ENCODE measurements around the gene GP1BB.

Gene GP1BB

DNA sequence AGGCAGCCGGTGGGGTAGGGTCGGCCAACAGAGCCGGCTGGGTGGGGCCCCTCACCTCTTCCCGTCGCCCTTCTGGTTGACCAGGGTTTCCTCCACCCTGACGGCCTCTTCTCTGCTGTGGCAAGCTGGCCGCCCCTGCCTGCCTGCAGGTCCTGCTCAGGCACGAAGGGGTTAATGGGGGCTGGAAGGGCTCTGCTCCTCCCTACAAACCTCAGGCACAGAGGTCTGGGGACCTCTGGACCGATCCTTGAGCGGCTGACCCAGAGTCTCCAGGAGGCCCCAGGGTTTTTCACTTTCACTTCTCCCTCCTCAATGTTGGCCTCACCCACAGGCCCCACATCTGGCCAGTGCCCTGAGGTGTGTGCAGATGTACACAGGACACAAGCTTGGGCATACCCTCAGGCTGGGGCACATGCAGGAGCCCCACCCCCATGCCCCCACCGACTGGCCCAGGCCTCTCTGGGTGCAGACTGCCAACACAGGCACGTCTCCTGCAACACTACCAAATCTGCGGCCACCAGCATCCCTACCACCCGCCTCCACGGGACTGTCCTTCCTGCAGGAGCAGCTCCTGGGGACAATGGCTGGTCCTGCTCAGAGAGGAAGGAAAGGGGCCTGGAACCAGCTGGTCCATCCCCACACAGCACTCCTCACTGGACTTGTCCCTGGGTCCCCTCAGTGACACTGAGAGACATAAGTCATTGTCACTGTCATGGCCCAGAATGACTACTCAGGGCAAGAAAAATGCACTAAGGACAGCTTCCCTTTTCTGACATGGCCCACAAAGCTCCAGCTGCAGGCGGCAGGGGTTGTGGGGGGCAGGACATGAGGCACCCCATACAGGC is 34.0 kb downstream of the GP1BB start:
- no peak for DNase-seq

DNA sequence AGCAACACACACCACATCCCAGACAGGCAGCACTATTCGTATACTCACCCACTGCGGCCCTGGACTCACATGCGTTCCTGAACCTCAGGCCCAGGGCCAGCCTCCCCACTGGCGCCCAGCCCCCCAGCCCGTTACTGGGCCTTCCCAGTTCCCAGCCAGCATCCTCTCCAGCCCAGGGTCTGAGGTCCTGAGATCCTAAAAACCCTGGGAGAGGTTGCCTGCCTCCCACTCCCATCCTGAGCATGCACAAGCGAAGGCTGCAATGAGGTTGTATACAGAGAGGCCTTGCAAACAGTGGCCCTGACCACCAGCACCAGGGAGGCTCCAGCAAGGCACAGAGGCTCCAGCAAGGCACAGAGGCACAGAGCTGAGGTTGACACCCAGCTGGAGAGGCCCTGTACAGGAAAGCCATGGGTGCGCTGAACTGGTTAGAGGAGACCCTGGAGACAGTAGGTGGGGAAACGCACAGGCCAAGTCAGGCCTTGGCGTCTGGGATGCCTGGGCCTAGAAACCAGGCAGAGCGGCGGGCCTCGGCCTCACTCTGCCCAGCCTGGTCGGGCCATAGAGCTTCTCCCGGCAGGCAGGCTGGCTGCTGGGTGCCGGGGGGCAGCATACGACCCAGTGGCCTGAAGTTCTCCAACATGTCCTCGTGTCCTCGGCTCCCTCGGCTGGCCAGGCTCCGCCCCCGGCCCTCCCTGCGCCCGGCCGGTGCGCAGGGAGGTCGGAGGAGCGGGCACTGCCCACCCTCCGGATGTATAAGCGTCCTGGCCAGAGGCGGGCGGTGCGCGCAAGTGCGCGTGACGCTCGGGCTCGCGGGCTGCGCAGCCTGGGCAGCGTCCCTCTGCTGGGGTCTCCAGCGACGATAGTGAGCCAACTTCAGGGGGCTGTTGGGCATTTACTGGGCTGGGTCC is 34.9 kb downstream of the GP1BB start:
- no peak for DNase-seq

DNA sequence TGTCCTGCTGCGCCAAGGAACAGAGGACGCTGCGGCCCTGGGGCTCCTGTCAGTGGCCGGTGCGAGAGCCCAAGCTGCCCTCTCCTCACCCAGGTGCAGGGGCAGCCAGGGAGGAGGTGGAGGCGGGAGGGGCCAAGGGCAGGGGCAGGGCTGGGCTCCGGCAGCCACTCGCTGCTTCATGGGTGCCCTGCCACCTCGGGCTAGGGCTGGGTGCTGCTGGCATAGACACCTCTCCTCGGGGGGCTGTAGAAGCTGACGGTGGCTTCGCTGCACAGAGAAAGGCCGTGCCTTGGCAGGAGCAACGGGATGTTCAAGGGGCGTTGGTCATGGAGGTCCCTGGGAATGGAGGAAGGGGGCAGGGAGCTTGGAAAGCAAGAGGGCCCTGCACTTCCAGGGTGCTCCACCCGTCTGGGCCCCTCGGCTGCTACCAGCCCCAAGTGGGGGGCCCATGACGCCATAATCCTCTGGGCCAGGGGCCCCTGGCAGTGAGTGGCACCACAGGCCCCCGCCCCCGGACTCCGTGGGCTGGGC is 35.6 kb downstream of the GP1BB start:
- DNase-seq: no peak

DNA sequence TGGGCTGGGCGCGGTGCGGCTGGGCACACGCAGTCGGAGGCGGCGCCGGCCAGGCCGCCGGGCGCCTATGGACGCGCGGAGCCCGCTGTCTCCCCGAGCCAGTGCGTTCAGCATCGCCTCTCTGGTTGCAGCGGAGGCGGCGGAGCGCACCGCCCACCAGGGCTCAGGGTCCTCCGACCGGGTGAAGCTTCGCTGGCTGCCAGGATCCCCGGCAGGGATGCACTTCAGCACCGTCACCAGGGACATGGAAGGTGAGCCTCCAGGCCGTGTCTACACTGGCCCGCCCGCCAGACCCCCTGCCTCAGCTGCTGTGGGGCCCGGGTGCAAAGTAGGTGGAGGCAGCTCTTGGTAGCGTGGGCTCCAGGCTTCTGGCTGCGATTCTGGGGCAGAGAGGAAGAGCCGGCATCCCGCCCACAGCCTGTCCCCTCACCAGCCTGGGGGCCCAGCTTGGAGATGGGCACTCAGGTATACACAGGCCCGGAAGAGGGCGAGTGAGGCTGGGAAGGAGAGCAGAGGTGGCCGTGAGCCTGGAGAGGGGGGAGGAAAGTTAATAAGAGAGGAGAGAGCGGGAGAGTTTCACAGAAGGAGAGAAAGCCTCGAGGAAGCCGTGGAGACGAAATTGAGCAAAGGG is 36.2 kb downstream of the GP1BB start:
- no peak for DNase-seq

DNA sequence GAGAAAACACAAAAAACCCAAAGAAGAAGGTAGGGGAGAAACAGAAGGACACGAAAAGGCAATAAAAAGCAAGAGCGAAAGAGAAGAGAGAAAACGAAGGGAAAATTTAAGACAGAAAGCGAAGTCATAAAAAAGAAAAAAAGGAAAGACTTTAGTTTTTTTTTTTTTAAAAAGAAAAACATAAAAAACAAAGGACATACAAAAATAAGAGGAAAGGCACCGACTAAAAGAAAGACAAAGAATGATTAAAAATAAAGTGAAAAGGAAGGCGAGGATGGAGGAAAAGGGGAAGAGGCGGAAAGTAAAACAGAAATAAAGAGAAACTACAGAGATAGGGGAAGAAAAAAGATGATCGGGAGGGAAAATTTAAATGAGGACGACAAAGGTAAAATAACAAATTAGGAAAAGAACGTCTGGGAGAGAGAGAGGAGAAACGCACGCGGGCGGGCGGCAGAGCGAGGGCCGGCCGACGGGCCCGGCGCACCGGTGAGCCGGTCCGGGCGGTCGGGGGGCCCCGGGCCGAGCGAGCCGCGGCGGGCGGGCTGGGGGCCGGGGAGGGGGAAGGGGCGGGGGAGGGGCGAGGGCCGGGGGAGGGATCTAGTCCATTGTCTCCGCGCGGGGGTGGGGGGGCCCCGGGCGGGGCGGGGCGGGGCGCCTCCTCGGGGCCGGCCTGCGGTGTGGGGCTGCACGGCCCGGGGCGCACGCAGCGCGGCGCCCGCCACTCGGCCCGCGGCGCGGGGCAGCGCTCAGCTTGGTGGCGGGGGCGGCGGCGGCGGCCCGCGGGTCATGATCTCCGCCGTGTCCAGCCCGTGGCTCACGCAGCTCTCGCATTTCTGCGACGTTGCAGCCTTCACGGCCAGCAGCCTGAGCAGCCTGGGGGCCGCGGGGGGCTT is 37.0 kb downstream of the GP1BB start, which contains the start of gene TBX1:
Gene TBX1 (plus strand): TSS at position 721 of the 893 bp plus-strand sequence. CDS start 66 bp downstream, at position 787.
- no peak for DNase-seq

DNA sequence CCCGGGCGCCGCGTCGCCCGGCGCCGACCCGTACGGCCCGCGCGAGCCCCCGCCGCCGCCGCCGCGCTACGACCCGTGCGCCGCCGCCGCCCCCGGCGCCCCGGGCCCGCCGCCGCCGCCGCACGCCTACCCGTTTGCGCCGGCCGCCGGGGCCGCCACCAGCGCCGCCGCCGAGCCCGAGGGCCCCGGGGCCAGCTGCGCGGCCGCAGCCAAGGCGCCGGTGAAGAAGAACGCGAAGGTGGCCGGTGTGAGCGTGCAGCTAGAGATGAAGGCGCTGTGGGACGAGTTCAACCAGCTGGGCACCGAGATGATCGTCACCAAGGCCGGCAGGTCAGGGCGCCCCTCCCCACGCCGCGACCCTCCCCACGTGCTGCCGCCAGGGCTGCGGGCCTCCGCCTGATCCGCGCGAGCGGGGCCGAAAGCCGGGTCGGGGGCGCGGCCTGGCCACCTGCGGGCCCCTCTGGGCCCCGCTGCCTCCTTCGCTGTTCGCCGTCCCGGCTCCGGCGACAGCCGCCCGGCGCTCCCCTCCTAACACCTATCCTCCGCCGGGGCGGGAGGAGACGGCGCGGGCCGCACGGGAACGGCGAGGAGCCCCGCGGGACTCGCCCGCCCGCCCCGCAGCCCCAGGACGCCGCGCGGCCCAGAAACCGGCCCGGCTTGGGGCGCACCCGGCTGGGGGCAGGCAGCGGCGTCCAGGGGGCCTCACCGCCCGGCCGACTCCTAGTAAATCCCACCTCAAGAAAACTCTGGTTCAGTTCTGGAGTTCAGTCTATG is 37.8 kb downstream of the GP1BB start:
- DNase-seq: no peak

DNA sequence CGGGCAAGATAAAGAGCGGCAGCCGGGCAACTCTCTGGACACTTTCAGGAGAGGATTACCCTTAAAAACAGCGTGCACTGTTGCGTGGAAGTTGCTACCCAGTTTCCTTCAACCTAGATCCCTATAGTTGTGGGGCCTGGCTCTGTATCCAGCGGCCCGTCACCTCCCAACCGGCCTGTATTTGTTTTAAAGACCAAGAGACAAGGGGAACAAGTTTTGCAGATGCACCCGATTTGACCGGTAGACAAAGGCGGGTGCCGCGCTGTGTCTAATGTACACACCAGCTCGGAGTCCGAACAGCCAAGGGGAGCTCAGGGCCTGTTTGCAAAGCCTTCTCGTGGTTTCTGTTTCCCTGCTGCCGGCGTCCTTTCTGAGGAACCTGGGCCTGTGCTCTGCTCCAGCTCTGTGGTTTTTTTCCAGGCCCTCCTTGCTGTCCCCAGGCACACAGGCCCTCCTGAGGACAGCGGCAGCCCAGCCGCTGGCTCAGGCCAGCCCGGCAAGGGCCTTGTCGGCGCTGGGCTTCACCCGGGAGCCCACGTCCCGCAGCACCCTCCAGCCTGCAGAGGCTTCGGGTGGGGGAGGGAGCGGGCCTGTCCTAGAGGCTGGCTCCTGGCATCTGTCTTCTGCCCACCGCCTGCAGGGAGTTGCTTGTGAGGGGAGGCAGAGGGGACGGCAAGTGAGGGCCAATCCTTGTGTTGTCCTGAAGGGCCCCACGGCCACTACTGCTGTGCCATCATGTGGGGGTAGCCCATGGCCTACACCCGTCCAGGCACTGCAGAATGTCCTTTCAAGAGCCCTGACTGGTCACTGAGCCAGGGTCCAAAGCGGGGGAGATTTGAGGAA is 38.6 kb downstream of the GP1BB start:
- DNase-seq: no peak

DNA sequence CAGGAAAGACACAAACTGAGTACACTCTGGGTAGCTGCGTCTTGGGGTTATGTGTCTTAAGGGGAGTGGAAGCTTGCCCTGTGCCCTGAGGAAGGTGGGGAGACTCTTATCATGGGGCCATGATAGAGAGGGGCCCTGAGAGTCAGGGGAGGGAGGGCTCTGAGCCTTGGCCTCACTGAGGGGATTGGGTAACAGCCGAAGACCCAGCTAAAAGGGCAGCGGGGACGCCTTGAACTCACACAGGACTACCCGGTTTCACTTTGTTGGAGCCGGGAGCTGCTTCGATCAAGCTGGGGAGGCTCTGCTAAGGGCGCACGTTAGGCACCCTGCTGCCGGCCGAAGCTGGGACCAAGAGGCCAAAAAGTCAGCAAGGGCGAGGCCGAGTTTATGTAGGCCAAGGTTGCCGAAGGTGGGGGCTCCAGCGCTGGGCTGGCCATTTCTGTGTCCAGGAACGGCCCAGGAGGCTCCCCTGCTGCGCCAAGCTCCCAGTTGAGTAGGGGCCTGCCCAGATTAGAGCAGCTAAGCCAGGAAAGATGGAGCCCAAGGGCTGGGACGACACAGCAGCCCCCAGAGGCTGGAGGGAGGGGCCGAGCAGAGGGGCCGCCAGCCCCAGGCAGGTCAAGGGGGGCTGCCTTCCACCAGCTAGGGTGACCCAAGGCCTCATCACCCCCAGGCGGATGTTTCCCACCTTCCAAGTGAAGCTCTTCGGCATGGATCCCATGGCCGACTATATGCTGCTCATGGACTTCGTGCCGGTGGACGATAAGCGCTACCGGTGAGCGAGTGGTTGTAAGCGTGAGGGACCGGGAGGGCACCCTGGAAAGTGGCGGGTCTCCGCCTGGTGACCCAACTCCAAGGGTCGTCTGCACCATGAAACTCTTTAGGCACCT is 39.5 kb downstream of the GP1BB start:
- DNase-seq: no peak

DNA sequence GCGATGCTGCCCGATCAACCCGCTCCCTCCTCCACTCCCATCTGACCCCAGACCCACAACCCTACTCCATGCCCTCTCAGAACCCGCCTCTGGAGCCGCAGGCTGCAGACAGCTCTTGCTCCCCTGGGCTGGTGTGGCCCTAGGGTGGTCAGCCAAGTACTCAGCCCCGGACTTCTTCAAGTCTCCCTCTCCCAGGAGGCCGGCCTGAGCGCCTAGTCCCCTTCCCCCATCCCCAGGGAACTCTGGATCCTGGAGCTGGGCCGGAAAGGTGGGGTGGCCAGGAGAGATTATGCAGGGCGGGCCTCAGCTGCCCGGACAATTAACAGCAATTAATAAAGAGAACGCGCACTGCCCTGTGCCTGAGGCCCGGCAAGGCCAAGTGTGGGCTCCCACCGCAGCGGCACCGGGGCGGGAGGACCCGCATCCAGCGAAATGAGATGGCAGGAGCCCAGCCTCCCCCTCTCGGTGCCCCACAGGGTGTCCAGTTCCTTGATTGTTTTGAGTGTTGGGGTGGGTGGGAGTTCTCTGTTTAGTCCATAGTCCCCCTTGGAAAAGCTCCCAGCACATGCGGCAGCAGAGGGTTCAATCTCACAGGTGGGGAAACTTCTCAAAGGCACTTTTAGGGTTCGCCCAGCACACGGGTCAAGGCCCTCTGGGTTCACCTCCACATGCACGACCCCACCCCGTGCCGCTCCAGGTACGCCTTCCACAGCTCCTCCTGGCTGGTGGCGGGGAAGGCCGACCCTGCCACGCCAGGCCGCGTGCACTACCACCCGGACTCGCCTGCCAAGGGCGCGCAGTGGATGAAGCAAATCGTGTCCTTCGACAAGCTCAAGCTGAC is 40.3 kb downstream of the GP1BB start:
- no peak for DNase-seq

DNA sequence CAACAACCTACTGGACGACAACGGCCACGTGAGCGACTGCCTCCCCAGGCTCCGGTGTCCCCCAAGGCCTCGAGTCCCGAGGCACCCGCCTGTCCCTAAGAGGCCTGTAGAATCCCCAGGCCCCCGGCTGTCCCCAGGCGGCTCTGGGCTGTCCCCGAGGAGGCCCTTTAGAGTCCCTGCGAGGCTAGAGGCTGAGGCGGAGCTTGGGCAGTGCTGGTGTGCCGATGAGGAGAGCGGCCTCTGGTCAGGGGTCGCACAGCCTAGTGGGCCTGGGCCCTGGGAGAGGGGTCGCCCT is 40.9 kb downstream of the GP1BB start:
- DNase-seq: no peak

DNA sequence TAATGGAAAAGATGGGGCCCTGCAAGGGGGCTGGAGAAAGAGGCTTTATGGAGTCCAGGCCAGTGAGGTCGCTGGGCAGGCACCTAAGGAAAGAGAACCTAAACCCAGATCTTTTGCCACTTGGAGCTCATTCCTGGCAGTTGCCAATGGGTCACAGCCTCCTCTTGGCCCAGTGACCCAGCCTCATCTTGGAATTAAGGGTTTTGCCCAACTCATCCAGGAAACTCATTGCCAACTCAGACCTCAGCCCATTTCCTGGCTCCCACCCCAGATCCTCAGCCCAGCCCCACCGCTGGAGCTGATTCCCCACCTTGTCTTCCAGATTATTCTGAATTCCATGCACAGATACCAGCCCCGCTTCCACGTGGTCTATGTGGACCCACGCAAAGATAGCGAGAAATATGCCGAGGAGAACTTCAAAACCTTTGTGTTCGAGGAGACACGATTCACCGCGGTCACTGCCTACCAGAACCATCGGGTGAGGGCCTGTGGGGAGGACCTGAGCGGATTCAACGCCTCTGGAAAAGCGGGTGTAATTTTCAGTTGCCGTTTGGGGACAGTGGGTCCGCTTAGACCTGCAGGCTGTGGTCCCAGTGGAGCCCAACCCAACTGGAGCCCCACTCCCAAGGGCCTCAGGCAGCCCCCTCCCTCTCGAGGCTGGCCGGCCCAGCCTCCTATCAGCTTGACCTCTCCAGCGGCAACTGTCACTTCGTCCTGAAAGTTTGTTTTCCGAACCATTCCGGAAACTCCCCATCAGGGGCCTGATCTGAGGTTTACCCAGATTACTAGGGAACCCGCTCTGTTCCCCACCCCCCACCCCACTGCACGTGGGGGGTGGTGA is 41.5 kb downstream of the GP1BB start:
- no peak for DNase-seq

DNA sequence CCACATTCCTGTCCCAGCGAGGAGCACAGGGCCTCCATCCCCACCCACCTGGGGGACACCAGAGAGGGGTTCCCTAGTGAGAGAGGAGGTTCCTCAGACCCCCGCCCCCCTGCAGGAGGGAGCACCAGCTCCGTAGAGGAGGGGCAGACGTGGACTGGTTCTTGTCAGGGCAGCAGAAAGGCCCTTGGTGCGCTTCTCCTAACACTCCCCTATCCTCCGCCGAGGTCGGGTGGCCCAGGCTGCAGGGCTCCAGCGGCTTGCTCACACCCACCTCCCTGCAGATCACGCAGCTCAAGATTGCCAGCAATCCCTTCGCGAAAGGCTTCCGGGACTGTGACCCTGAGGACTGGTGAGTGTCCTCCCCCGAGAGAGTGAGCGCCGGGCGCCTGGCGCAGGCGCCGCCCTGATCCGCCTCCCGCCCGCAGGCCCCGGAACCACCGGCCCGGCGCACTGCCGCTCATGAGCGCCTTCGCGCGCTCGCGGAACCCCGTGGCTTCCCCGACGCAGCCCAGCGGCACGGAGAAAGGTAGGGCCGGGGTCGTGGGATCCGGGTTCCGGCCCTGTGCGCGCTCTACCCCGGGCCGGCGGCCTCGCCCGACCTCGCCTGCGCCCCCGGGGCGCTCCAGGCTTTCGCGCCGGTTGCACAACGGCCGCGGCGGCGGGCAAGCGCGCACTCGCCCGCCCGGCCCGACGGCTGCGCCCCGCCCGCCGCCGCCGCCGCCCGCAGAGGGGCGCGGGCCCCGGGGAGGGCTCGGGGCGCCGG is 42.3 kb downstream of the GP1BB start:
- no peak for DNase-seq

DNA sequence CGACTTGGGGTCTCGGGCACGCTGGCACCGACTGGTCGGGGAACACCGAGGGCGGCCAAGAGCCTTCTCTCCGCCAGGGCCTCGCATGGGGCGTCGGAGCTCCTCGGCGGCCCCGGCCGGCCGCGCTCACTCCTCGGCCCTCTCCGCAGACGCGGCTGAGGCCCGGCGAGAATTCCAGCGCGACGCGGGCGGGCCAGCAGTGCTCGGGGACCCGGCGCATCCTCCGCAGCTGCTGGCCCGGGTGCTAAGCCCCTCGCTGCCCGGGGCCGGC is 42.8 kb downstream of the GP1BB start:
- DNase-seq: no peak

DNA sequence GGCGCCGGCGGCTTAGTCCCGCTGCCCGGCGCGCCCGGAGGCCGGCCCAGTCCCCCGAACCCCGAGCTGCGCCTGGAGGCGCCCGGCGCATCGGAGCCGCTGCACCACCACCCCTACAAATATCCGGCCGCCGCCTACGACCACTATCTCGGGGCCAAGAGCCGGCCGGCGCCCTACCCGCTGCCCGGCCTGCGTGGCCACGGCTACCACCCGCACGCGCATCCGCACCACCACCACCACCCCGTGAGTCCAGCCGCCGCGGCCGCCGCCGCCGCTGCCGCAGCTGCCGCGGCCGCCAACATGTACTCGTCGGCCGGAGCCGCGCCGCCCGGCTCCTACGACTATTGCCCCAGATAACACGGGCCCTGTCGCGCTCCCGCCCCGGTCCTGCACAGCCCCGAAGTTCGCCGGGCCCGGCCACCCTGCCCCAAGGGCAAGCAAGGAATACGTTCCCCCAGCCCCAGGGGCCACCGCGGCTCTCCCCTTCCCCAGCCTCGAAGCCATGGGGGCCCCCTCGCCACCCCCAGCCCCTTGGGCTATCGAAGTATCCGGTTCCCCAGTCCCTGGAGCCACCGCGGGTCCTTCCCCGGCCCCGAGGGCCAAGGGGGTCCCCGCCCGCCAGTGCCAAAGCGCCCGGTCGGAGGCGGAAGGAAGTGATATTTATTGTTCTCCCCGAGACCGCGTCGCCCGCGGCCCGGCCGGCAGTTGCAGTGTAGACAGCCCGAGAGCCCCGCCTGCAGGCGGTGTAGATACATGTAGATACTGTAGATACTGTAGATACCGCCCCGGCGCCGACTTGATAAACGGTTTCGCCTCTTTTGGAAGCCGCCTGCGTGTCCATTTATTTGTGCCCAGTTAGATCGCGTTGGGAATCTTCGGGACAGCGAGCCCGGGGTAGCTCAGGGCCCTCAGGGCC is 43.4 kb downstream of the GP1BB start:
- no peak for DNase-seq

DNA sequence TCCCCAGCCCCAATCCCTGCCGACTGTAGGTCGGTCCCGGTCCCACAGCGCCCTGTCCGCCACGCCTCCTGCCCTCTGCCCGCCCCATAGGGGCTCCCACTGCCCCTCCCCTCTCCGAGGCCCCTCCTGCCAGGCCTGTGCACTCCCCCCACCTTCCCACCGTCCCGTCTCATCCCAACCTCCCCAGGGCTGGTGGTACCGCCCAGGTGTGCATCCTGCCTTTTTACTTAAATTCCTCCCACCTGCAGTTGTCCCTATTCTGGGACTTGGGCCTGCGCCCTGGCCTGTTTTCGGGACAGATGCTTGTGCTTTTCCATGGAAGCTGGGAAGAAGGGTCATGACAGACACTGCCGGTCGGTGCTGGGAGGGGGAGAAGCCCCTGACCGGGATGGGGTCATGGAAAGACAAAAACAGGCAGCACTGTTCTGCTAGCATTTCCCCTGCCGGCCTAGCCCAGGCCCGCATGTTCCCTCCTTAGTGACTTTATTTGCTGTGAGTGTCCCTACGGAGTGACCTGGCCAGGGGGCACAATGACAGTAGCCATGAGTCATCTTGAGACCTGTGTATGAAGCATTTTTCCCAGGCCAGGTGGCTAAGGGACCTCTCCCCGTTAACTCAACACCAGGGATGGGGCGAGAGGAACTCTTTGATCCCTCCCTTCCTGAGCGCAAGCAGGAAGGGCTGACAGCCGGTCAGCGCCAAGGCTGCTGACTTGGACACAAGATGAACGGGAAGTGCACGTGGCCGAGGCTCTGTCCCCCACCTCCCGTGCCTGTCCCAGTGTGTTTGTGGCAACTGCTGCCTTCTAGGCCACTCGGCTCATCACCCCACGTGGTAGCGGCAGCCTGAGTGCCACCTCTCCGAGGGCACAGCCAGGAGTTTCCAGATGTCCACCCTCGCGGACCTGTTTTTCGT is 44.3 kb downstream of the GP1BB start:
- DNase-seq: no peak
